Tibial nerve (tissue), 3 donors: ENCODE measurements around the gene TBC1D10B.

Source experiments
- CTCF ChIP-seq, 5 experiments: fragments of 200-600 bp in 3 of 5; fragments of 450-650 bp in 2 of 5; sonication (generic) in 3 of 5; IDR thresholded peaks; one replicate each; pipeline ENCODE4 v1.5.1; 2016 to 2019; ENCODE audit warnings: antibody characterized with exemption in 5 of 5, mild to moderate bottlenecking in 3 of 5, moderate library complexity in 2 of 5
- POLR2A ChIP-seq, 2 donors: fragments of 450-650 bp; IDR thresholded peaks; one replicate each; pipeline ENCODE4 v1.6.1; 2017; ENCODE audit warnings: antibody characterized with exemption in 2 of 2, mild to moderate bottlenecking in 2 of 2, moderate library complexity in 2 of 2

- TF ChIP-seq CTCF (IDR thresholded peaks at IDR 0.05) (no peak), POLR2A (IDR thresholded peaks at IDR 0.05) (no peak)
These were observed 31.6 kb upstream of the TBC1D10B start for GRCh38 chr16:30401768-30402425.
